Thoracic aorta (tissue), 2 donors: ENCODE results near the gene NME5. TPM values are rescaled to one million over a fixed set of nuclear protein-coding genes. Genes with fewer than 3 reads are reported as not detected.
"Not testable (repeated sequence)": the region's sequence is repeated elsewhere in the genome, so short reads cannot be mapped to it uniquely, and the experiment has no call there.

Experiments
- ATAC-seq: fragments of 150-250 bp; one replicate; pipeline ENCODE4 v1.8.0; 2017; ENCODE audit warnings: low read depth; ENCODE audit not compliant: insufficient number of reproducible peaks, low FRiP score
- DNase-seq: peaks from one replicate; pipeline ENCODE4 v3.0.0-alpha.2; 2020; ENCODE audit warnings: low spot score
- H3K27ac ChIP-seq, 2 donors: fragments of 200-600 bp; sonication (generic); 1 replicate in 1 of 2; 2 replicates in 1 of 2; pipeline ENCODE4 v1.5.1; 2016; ENCODE audit warnings: mild to moderate bottlenecking in 2 of 2, moderate library complexity in 2 of 2
- H3K27me3 ChIP-seq: fragments of 200-600 bp; sonication (generic); replicated peaks from 2 replicates; pipeline ENCODE4 v1.6.0; 2016; ENCODE audit warnings: mild to moderate bottlenecking; ENCODE audit not compliant: insufficient read depth
- H3K36me3 ChIP-seq: fragments of 200-600 bp; sonication (generic); one replicate; pipeline ENCODE4 v1.5.1; 2016
- H3K4me1 ChIP-seq, 2 donors: fragments of 200-600 bp; sonication (generic); 1 replicate in 1 of 2; 2 replicates in 1 of 2; pipeline versions ENCODE4 v1.5.1 to v1.6.0; 2016; ENCODE audit warnings: low read depth in 2 of 2, mild to moderate bottlenecking in 1 of 2; ENCODE audit not compliant: control insufficient read depth in 1 of 2
- H3K4me3 ChIP-seq: fragments of 200-600 bp; sonication (generic); 2 replicates; pipeline ENCODE4 v1.5.1; 2016; ENCODE audit warnings: mild to moderate bottlenecking
- H3K9me3 ChIP-seq: fragments of 200-600 bp; sonication (generic); 2 replicates; pipeline ENCODE4 v1.5.1; 2016
- CTCF ChIP-seq: fragments of 200-600 bp; sonication (generic); IDR thresholded peaks from one replicate; pipeline ENCODE4 v1.5.1; 2019; ENCODE audit warnings: antibody characterized with exemption
- total RNA-seq, 2 donors: library from RNA; depleted of rRNA; stranded (reverse); fragments of >200 nt; gene quantifications; one replicate each; pipeline versions ENCODE4 v1.1.0 to v1.2.3, GENCODE V29; 2016

Gene NME5
- total RNA-seq, 2 donors from 2014 or later = 3.8 TPM; not detected in 1

DNA sequence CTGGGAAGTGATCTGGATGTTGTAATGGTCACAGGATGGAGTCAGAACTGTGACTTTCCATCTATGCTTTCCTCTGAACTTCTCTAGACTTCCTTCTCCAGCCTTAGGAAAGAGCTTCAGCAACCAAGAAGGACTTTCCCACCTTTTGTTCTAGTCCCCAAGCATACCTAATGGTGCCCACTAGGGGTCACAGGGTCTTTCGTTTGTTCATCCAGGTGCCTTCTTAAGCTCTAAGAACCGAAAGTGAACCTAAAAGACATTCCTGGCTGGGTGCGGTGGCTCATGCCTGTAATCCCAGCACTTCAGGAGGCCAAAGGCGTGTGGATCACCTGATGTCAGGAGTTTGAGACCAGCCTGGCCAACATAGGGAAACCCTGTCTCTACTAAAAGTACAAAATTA is 57.2 kb downstream of the NME5 start:
- Histone ChIP-seq H3K9me3 (no peaks in the 10 kb centered on the region), H3K36me3 (no peaks in the 10 kb centered on the region), H3K27ac (no peak overlapping the region), H3K4me1 (no peaks in the 10 kb centered on the region), H3K27me3 (no peaks in the 10 kb centered on the region), H3K4me3 (no peak overlapping the region)
- ATAC-seq (no peak), DNase-seq (no peak)
- TF ChIP-seq CTCF = no peak

DNA sequence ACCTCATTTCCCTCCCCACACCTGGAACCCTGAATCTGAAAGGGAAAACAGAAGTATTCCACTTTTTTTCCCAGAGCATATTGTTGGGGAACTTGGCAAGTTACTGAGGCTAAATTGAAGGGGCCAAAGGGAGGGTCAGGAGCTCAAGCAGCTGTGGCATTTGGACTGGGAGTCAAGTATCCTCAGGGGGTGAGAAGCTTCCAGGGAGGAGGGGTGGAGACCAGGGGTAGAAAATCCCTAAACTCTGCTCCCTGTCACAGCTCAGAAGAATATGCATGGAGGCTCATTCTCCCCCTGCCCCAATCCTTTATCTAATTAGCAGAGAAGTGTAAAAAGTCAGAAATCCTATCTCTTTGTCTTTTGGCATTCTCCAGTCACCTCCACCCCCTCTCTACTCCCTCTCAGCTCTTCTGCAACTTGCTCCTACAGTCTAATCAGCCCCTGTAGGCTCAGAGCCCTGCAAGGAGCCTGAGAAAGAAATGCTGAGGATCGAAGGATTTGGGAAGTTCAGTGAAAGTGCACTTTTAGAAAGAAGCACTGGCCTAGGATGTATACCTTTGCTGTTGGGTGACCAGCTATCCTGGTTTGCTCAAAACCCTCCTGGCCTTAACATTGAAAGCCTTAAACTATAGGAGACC is 61.1 kb downstream of the NME5 start:
- Histone ChIP-seq H3K27me3 (no peaks in the 10 kb centered on the region), H3K27ac (no peak overlapping the region)

GRCh38 chr5:138077064-138077696 is 62.0 kb downstream of the NME5 start:
- H3K27ac ChIP-seq = no peak overlapping the region
- peak; percentile 83 for TF ChIP-seq CTCF
- DNase-seq (no peak), ATAC-seq (no peak)
- no peaks in the 10 kb centered on the region for H3K4me1 ChIP-seq
- no peaks in the 10 kb centered on the region for H3K36me3 ChIP-seq
- H3K9me3 ChIP-seq = no peaks in the 10 kb centered on the region
- H3K27me3 ChIP-seq = no peaks in the 10 kb centered on the region
- no peak overlapping the region for H3K4me3 ChIP-seq

More for the DNA sequence above, 61.1 kb downstream of the NME5 start:
- H3K4me1 ChIP-seq = no peaks in the 10 kb centered on the region
- no peak overlapping the region for H3K4me3 ChIP-seq
- no peaks in the 10 kb centered on the region for H3K36me3 ChIP-seq
- ATAC-seq (no peak), DNase-seq (no peak)
- H3K9me3 ChIP-seq = no peaks in the 10 kb centered on the region
- no peak for TF ChIP-seq CTCF

DNA sequence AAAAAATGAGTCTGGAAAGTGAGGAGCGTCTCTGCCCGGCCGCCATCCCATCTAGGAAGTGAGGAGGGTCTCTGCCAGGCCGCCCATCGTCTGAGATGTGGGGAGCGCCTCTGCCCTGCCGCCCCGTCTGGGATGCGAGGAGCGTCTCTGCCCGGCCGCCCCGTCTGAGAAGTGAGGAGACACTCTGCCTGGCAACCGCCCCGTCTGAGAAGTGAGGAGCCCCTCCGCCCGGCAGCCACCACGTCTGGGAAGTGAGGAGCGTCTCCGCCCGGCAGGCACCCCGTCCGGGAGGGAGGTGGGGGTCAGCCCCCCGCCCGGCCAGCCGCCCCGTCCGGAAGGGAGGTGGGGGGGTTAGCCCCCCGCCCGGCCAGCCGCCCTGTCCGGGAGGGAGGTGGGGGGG is 69.2 kb downstream of the NME5 start:
- H3K4me3 ChIP-seq, H3K27me3 ChIP-seq, ATAC-seq, H3K27ac ChIP-seq, DNase-seq, H3K36me3 ChIP-seq, H3K9me3 ChIP-seq: not testable (repeated sequence)
- peaks cover 0 to 18% of the 10 kb centered on the region in 2 donors for H3K4me1 ChIP-seq

DNA sequence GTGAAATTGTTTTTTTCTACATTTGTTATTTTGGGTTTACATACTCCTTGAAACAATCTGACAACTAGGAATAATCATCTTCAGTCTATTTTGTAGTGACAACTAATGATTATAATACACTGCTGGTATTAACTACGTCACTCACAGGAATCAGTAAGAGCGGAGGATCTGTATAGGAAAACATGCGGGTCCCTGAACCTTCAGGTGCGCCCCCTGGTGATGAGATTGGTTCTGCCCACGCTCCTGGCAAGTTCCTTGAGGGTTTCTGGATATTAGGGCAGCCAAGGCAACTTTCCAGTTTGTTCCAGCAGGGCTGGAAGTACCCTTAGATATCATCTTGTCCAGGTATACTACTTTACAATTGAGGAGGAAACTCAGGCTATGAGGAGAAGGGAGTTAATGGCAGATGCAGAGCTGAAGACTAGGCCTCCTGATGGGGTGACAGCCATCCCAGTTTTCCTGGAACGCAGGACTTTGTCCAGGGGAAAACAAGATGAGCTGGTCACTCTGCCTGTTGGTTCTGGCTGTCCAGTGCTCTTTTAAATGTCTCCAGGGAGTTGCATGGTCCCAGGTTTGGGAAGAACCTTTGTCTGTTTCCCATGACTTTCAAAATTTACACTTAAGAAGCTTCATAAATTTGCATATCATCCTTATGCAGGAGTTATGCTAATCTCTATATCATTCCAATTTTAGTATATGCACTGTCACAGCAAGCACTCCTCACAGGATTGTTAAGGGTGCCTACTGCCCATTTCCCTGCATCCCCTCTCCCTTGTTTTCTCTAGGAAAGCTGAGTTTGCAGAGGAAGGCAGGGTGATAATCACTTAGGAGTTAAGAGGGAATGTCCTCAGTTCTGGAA is 70.3 kb downstream of the NME5 start:
- no peak overlapping the region for H3K4me3 ChIP-seq
- H3K27ac ChIP-seq = no peak overlapping the region
- H3K9me3 ChIP-seq = no peaks in the 10 kb centered on the region
- DNase-seq (peak; percentile 35), ATAC-seq (no peak)
- H3K36me3 ChIP-seq = no peaks in the 10 kb centered on the region
- H3K27me3 ChIP-seq = no peaks in the 10 kb centered on the region
- peaks cover 0 to 23% of the 10 kb centered on the region in 2 donors for H3K4me1 ChIP-seq
- peak; percentile 73 for TF ChIP-seq CTCF
